OCI-LY7 (cell line): Measurements from ENCODE around the gene ASCC1. TPM values are rescaled to one million over a fixed set of nuclear protein-coding genes. Genes with fewer than 3 reads are reported as not detected.

Experiments used
- BruUV-seq: library from RNA; stranded (reverse); fragments of 400-500 nt; replicated peaks from 2 replicates; lab custom pipeline; 2021; lab: Mats Ljungman, UMichigan
- CTCF ChIA-PET: fragments of 300-600 bp; sonication (Branson Sonifier 250); formaldehyde crosslinking; loops from one replicate; lab custom pipeline; 2022; ENCODE audit warnings: antibody characterized with exemption; ENCODE audit not compliant: unreplicated experiment; lab: Charles Lee
- POLR2A ChIA-PET: fragments of 300-600 bp; sonication (Branson Sonifier 250); formaldehyde crosslinking; loops from one replicate; lab custom pipeline; 2022; ENCODE audit warnings: antibody characterized with exemption; lab: Charles Lee
- DNase-seq: peaks from one replicate; pipeline ENCODE4 v3.0.0-alpha.2; 2015; ENCODE audit warnings: low spot score
- H2AFZ ChIP-seq: fragments of 200-600 bp; sonication (generic), shearing (Covaris generic); 2 replicates; pipeline ENCODE4 v1.6.1; 2014; ENCODE audit warnings: mild to moderate bottlenecking, antibody characterized with exemption, low read length, moderate library complexity
- H3K27ac ChIP-seq: fragments of 200-600 bp; sonication (generic); 2 replicates; pipeline ENCODE4 v1.5.1; 2014; ENCODE audit warnings: mixed run types, low read depth, mild to moderate bottlenecking, moderate library complexity, low read length, inconsistent platforms; ENCODE audit not compliant: poor library complexity, severe bottlenecking
- H3K36me3 ChIP-seq: fragments of 200-600 bp; sonication (generic); 2 replicates; pipeline ENCODE4 v1.6.1; 2014; ENCODE audit warnings: mild to moderate bottlenecking, antibody characterized with exemption, low read length, moderate library complexity, mixed read lengths; ENCODE audit not compliant: insufficient read depth
- H3K4me1 ChIP-seq: fragments of 200-600 bp; sonication (generic); 2 replicates; pipeline ENCODE4 v1.5.1; 2014; ENCODE audit warnings: mild to moderate bottlenecking, low read length; ENCODE audit not compliant: insufficient read depth, poor library complexity, severe bottlenecking
- H3K4me2 ChIP-seq: fragments of 200-600 bp; sonication (generic); 2 replicates; pipeline ENCODE4 v1.6.1; 2014; ENCODE audit warnings: mild to moderate bottlenecking, low read length
- H3K4me3 ChIP-seq: fragments of 200-600 bp; sonication (generic); 2 replicates; pipeline ENCODE4 v1.5.1; 2014; ENCODE audit warnings: mild to moderate bottlenecking, low read depth, low read length; ENCODE audit not compliant: poor library complexity, severe bottlenecking
- H3K79me2 ChIP-seq: fragments of 200-600 bp; sonication (generic); 2 replicates; pipeline ENCODE4 v1.6.1; 2016; ENCODE audit warnings: low read depth, mild to moderate bottlenecking, low read length, moderate library complexity, mixed read lengths; ENCODE audit not compliant: insufficient read depth
- H3K9me2 ChIP-seq: fragments of 200-600 bp; sonication (generic); 2 replicates; pipeline ENCODE4 v1.6.1; 2016; ENCODE audit warnings: mild to moderate bottlenecking, low read length, mixed read lengths; ENCODE audit not compliant: insufficient read depth
- H3K9me3 ChIP-seq: fragments of 200-600 bp; sonication (generic); 2 replicates; pipeline ENCODE4 v1.6.1; 2014; ENCODE audit warnings: mild to moderate bottlenecking, mixed run types, low read length, mixed read lengths
- H4K20me1 ChIP-seq: fragments of 200-600 bp; sonication (generic); 2 replicates; pipeline ENCODE4 v1.6.1; 2014; ENCODE audit warnings: mild to moderate bottlenecking, antibody characterized with exemption, low read length, moderate library complexity, mixed read lengths; ENCODE audit not compliant: insufficient read depth
- EZH2phosphoT487 ChIP-seq: fragments of 200-600 bp; sonication (generic); IDR thresholded peaks from 2 replicates; pipeline ENCODE4 v1.6.1; 2018; ENCODE audit warnings: low read depth, borderline replicate concordance, mild to moderate bottlenecking, mixed run types, antibody characterized with exemption, low read length, moderate library complexity, mixed read lengths
- intact Hi-C: fragments of 100-400 bp; cut with micrococcal nuclease; formaldehyde crosslinking; loops from one replicate; pipeline ENCODE4 v1.10.0; 2022; ENCODE audit not compliant: unreplicated experiment
- total RNA-seq, 2 experiments: library from RNA; depleted of rRNA in 1 of 2; stranded (reverse); fragments of >200 nt in 1 of 2; shearing (Covaris generic) in 1 of 2; gene quantifications; 2 replicates each; pipeline ENCODE4 v1.2.3, GENCODE V29; 2014 to 2022
- TF ChIP-seq, protein P1 (sequence below): fragments of 200-600 bp; sonication (generic); conservative IDR thresholded peaks from 2 replicates; pipeline ENCODE4 v1.5.1; 2014; ENCODE audit warnings: mild to moderate bottlenecking, antibody characterized with exemption, low read length, moderate library complexity, mixed read lengths

Gene ASCC1
- total RNA-seq, 2 experiments from 2014 or later = 27.1 to 59.9 TPM

DNA sequence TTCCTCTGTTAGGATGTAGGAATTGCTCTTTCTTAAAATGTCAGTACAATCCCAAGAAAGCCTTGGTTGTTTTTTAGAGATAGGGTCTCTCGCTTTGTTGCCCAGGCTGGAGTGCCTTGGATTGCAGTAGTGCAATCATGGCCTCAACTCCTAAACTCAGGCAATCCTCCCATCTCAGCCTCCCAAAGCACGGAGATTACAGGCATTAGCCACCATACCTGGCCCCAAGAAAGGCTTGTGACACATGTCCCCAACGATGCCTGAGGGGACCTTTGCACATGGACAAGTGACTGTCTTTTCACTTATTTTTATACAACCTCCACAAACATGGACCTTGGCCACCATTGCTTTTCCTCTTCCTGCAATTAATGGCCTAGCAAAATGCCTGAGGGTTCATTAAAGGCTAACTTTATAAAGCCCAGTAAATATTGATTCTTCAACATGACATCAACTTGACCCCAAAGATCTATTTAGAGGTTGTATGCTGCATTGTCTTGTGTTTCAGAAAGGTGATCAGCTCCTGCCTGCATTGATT, 117.7 kb downstream of the ASCC1 start:
- ChIA-PET POLR2A (interaction anchor here (0.6 kb wide), 1 partner anchor 164 kb away, joined by 12 read pairs; no protein-coding TSS in a partner anchor), CTCF (no interaction called here)
- no peak overlapping the region for H2AFZ ChIP-seq
- intact Hi-C loops = no loop called here
- no peak for DNase-seq
- TF ChIP-seq EZH2phosphoT487 = no peak
- TF ChIP-seq, protein P1, sequence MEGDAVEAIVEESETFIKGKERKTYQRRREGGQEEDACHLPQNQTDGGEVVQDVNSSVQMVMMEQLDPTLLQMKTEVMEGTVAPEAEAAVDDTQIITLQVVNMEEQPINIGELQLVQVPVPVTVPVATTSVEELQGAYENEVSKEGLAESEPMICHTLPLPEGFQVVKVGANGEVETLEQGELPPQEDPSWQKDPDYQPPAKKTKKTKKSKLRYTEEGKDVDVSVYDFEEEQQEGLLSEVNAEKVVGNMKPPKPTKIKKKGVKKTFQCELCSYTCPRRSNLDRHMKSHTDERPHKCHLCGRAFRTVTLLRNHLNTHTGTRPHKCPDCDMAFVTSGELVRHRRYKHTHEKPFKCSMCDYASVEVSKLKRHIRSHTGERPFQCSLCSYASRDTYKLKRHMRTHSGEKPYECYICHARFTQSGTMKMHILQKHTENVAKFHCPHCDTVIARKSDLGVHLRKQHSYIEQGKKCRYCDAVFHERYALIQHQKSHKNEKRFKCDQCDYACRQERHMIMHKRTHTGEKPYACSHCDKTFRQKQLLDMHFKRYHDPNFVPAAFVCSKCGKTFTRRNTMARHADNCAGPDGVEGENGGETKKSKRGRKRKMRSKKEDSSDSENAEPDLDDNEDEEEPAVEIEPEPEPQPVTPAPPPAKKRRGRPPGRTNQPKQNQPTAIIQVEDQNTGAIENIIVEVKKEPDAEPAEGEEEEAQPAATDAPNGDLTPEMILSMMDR = no peak
- BruUV-seq = no TSS peak
- H3K9me3 ChIP-seq = no peaks in the 10 kb centered on the region
- no peak overlapping the region for H3K4me2 ChIP-seq
- H3K79me2 ChIP-seq = no peaks in the 10 kb centered on the region
- H3K4me3 ChIP-seq = no peak overlapping the region
- H3K36me3 ChIP-seq = peaks cover 14% of the 10 kb centered on the region; the same call in 1 of the 2 replicates
- no peaks in the 10 kb centered on the region for H3K9me2 ChIP-seq
- H4K20me1 ChIP-seq = no peaks in the 10 kb centered on the region
- H3K4me1 ChIP-seq = no peaks in the 10 kb centered on the region
- no peak overlapping the region for H3K27ac ChIP-seq

DNA sequence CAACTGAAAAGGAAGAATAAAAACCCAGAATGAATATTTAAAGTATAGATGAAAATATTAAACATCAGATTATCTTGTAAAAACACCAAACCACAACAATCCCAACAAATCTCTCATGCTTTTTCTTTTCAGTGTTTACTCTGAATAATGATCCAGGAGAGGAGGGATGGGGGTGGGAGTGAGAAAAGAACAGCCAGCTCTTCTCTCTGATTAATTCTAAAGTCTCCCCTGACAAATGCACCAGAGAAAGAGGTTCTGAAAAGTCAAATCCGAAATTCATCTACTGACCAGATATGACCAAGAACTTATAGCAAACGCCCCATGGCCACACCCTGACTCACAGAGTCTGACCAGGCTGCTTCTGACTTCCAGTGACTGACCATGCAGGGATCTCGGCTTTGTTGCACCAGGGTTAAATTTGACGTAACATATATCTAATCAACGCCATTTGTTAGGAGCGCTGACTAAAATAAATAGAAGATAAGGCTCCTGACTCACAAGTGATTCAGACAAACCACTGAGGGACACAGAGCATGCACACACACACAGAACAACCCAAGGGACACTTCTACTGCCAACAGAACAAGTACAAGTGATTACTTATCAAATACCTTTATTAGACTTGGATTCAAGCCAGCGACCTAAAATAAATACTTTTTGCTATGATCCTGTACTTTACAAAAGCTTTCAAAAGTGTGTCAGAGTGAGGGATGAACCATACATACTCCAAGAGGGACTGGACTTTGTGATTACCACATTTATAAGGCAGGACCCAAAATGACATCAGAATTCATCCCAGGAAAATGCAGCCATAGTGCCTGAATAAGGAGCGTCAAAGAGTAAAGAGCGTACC, 118.4 kb downstream of the ASCC1 start:
- no peaks in the 10 kb centered on the region for H3K4me1 ChIP-seq
- no peaks in the 10 kb centered on the region for H4K20me1 ChIP-seq
- no peak for TF ChIP-seq EZH2phosphoT487
- TF ChIP-seq, protein P1 = no peak
- H3K27ac ChIP-seq = no peak overlapping the region
- POLR2A ChIA-PET = interaction anchor here (0.5 kb wide), 1 partner anchor 28 kb away, joined by 3 read pairs; no protein-coding TSS in a partner anchor
- H3K79me2 ChIP-seq = no peaks in the 10 kb centered on the region
- H3K36me3 ChIP-seq = peaks cover 14% of the 10 kb centered on the region; the same call in 1 of the 2 replicates
- CTCF ChIA-PET = no interaction called here
- H3K9me3 ChIP-seq = no peaks in the 10 kb centered on the region
- H2AFZ ChIP-seq = no peak overlapping the region
- intact Hi-C loops = no loop called here
- H3K4me3 ChIP-seq = no peak overlapping the region
- H3K4me2 ChIP-seq = no peak overlapping the region
- no TSS peak for BruUV-seq
- H3K9me2 ChIP-seq = no peaks in the 10 kb centered on the region
- DNase-seq = no peak
